ENCODE measurements around the gene SEL1L. TPM values are rescaled to one million over a fixed set of nuclear protein-coding genes. Genes with fewer than 3 reads are reported as not detected.

SEL1L gene
- total RNA-seq, 2 donors from 2014 or later = 42.2 to 81.4 TPM

- 34% methylated on average over 2 of the region's 2 CpGs for WGBS
- TF ChIP-seq, protein P1, sequence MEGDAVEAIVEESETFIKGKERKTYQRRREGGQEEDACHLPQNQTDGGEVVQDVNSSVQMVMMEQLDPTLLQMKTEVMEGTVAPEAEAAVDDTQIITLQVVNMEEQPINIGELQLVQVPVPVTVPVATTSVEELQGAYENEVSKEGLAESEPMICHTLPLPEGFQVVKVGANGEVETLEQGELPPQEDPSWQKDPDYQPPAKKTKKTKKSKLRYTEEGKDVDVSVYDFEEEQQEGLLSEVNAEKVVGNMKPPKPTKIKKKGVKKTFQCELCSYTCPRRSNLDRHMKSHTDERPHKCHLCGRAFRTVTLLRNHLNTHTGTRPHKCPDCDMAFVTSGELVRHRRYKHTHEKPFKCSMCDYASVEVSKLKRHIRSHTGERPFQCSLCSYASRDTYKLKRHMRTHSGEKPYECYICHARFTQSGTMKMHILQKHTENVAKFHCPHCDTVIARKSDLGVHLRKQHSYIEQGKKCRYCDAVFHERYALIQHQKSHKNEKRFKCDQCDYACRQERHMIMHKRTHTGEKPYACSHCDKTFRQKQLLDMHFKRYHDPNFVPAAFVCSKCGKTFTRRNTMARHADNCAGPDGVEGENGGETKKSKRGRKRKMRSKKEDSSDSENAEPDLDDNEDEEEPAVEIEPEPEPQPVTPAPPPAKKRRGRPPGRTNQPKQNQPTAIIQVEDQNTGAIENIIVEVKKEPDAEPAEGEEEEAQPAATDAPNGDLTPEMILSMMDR (IDR thresholded peaks at IDR 0.05) = no peak
- TF ChIP-seq POLR2AphosphoS5 (IDR thresholded peaks at IDR 0.05) = no peak
- TF ChIP-seq POLR2A (IDR thresholded peaks at IDR 0.05) = no peak
- Histone ChIP-seq H3K4me1 (replicated peaks) (no peaks in the 10 kb centered on the region), H3K36me3 (no peaks in the 10 kb centered on the region), H3K4me3 (no peak overlapping the region), H3K9me3 (no peaks in the 10 kb centered on the region), H3K27me3 (replicated peaks; ENCODE audit: insufficient read depth) (no peaks in the 10 kb centered on the region), H3K27ac (no peak overlapping the region)
- no peak for DNase-seq (ENCODE audit: low spot score)
- intact Hi-C loops (cut with DNase I) = no loop called here
Observed at GRCh38 chr14:81537193-81537592, 3.5 kb upstream of the SEL1L start.

DNA sequence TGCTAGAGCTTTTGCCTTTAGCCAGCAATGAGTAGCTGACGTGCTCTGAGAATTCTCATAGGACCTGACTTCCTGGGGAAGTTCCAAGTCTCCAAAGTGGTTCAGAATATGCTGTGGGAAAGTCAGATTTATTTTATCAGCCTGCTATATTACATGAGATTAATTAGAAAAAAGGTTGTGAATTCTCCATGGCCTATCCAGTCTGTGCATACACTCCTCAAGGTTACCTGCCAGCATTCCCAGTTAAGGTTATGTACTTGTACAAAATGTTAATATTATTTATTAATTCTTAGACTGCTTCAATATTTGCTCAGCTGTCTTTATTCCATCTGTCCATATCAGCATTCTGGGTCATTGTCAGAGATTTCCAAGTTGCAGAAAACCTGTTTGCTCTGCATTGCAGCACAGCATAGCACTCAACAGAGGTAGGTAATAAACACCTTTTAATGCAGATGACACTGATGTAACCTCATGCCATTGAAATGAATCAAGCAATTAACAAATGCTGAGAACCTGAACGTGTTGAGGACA, 2.7 kb upstream of the SEL1L start:
- Histone ChIP-seq H3K27me3 (replicated peaks; ENCODE audit: insufficient read depth) (no peaks in the 10 kb centered on the region), H3K4me3 (no peak overlapping the region), H3K9me3 (no peaks in the 10 kb centered on the region), H3K4me1 (replicated peaks) (no peaks in the 10 kb centered on the region), H3K36me3 (no peaks in the 10 kb centered on the region), H3K27ac (peak overlapping the region; percentile 37 to 43)
- peak; percentile 19 for DNase-seq (ENCODE audit: low spot score)
- 26% methylated on average over 2 of the region's 2 CpGs for WGBS
- intact Hi-C loops (cut with DNase I) = no loop called here
- peak; percentile 48 for TF ChIP-seq POLR2AphosphoS5 (IDR thresholded peaks at IDR 0.05)
- TF ChIP-seq, protein P1 (IDR thresholded peaks at IDR 0.05) = no peak

DNA sequence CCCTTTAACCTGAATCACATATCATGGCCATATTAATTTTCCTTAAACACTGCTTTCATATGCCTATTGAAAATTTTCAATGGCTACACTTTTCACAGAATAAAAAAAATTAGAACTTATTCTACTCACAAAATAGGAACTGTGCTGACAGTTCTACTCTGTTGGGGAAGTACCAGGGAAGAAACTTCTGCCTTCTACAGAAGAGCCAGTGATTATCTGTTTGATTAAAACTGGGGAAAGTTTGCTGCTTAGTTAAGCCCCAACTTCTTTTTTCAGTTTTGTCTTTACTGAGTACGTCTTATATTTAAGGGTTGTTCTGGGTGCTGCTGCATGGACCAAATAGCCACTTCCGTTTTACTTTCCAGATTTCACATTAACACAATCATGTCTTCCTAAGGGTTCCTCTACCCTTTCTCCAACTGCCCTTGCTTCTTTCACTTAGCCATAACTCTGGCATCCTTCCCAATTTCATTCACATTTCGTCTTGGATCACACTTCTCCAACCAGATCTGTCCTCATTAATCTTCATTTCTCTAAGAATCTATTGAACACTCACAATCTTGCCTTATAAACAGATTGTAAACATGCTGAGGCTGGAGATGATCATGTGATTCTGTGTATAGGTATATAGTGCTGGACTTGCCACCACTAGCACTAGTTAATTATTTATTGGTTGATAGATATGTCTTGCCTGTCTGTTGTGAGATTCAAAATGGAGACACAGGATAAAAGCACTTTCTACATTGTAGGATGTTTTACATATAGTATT, 1.9 kb upstream of the SEL1L start:
- Histone ChIP-seq H3K9me3 (no peaks in the 10 kb centered on the region), H3K27me3 (replicated peaks; ENCODE audit: insufficient read depth) (no peaks in the 10 kb centered on the region), H3K27ac (peak overlapping the region; percentile 37 to 43), H3K4me1 (replicated peaks) (peaks cover 4% of the 10 kb centered on the region), H3K4me3 (no peak overlapping the region), H3K36me3 (no peaks in the 10 kb centered on the region)
- intact Hi-C loops (cut with DNase I) = no loop called here
- no peak for TF ChIP-seq POLR2A (IDR thresholded peaks at IDR 0.05)
- TF ChIP-seq POLR2AphosphoS5 (IDR thresholded peaks at IDR 0.05) = no peak
- TF ChIP-seq, protein P1 (IDR thresholded peaks at IDR 0.05) = no peak
- DNase-seq (ENCODE audit: low spot score) = no peak
- WGBS = 68% methylated on average over 3 of the region's 3 CpGs

- peaks cover 4% of the 10 kb centered on the region for H3K4me1 ChIP-seq (replicated peaks)
- H3K36me3 ChIP-seq = no peaks in the 10 kb centered on the region
- H3K4me3 ChIP-seq = no peak overlapping the region
- H3K27ac ChIP-seq = peak overlapping the region in 1 of 2 donors; percentile 43
- TF ChIP-seq POLR2A (IDR thresholded peaks at IDR 0.05) (no peak), POLR2AphosphoS5 (IDR thresholded peaks at IDR 0.05) (no peak)
- TF ChIP-seq, protein P1 (IDR thresholded peaks at IDR 0.05) = no peak
- H3K27me3 ChIP-seq (replicated peaks; ENCODE audit: insufficient read depth) = no peaks in the 10 kb centered on the region
- no peaks in the 10 kb centered on the region for H3K9me3 ChIP-seq
- WGBS = 89% methylated on average over 8 of the region's 8 CpGs
- DNase-seq (ENCODE audit: low spot score) = no peak
- intact Hi-C loops (cut with DNase I) = no loop called here
Observed at GRCh38 chr14:81534510-81535074, 939 bp upstream of the SEL1L start.

- no peaks in the 10 kb centered on the region for H3K27me3 ChIP-seq (replicated peaks; ENCODE audit: insufficient read depth)
- intact Hi-C loops (cut with DNase I) = no loop called here
- no peak for DNase-seq (ENCODE audit: low spot score)
- no peaks in the 10 kb centered on the region for H3K36me3 ChIP-seq
- 0% methylated on average over 10 of the region's 10 CpGs for WGBS
- TF ChIP-seq POLR2AphosphoS5 (IDR thresholded peaks at IDR 0.05) (no peak), POLR2A (IDR thresholded peaks at IDR 0.05) (no peak)
- TF ChIP-seq, protein P1 (IDR thresholded peaks at IDR 0.05) = no peak
- H3K4me3 ChIP-seq = peak overlapping the region; percentile 76 to 96
- H3K4me1 ChIP-seq (replicated peaks) = peaks cover 4% of the 10 kb centered on the region
- peak overlapping the region; percentile 37 to 68 for H3K27ac ChIP-seq
- no peaks in the 10 kb centered on the region for H3K9me3 ChIP-seq
Observed at GRCh38 chr14:81533212-81533535, 479 bp downstream of the SEL1L start.
